Trophoblast cell (in vitro differentiated cells and primary cell): ENCODE data around the gene ALDOC.

Source experiments
- DNase-seq, 2 donors: peaks; one replicate each; pipeline ENCODE4 v3.0.0-alpha.2; 2016
- H2AFZ ChIP-seq: 2 replicates; pipeline ENCODE4 v1.6.1; 2013; ENCODE audit warnings: low read length, moderate library complexity, mild to moderate bottlenecking; ENCODE audit not compliant: insufficient read depth, poor library complexity
- H2AK5ac ChIP-seq: 2 replicates; pipeline ENCODE4 v1.6.1; 2013; ENCODE audit warnings: mild to moderate bottlenecking, low read length
- H2BK120ac ChIP-seq: 2 replicates; pipeline ENCODE4 v1.6.1; 2013; ENCODE audit warnings: low read length, mild to moderate bottlenecking, moderate library complexity; ENCODE audit not compliant: insufficient read depth, poor library complexity
- H2BK12ac ChIP-seq: 2 replicates; pipeline ENCODE4 v1.6.1; 2013; ENCODE audit warnings: mild to moderate bottlenecking, low read length, moderate library complexity
- H2BK5ac ChIP-seq: 2 replicates; pipeline ENCODE4 v1.6.1; 2013; ENCODE audit warnings: low read length, low read depth, moderate library complexity, mild to moderate bottlenecking; ENCODE audit not compliant: poor library complexity
- H3K14ac ChIP-seq: 2 replicates; pipeline ENCODE4 v1.6.1; 2013; ENCODE audit warnings: mild to moderate bottlenecking, low read length
- H3K18ac ChIP-seq: 2 replicates; pipeline ENCODE4 v1.6.1; 2013; ENCODE audit warnings: mild to moderate bottlenecking, low read length
- H3K23ac ChIP-seq: 2 replicates; pipeline ENCODE4 v1.6.1; 2013; ENCODE audit warnings: low read length
- H3K27ac ChIP-seq: 2 replicates; pipeline ENCODE4 v1.5.1; 2013; ENCODE audit warnings: low read depth, mild to moderate bottlenecking, inconsistent platforms, low read length, moderate library complexity
- H3K27me3 ChIP-seq: 2 replicates; pipeline ENCODE4 v1.6.1; 2013; ENCODE audit warnings: inconsistent platforms, mild to moderate bottlenecking, low read length, moderate library complexity; ENCODE audit not compliant: insufficient read depth
- H3K36me3 ChIP-seq, 2 experiments: 1 replicate in 1 of 2; 2 replicates in 1 of 2; pipeline ENCODE4 v1.6.1; 2013; ENCODE audit warnings: low read length in 2 of 2, mild to moderate bottlenecking in 2 of 2, moderate library complexity in 1 of 2; ENCODE audit not compliant: insufficient read depth in 2 of 2, control insufficient read depth in 1 of 2
- H3K4ac ChIP-seq: 2 replicates; pipeline ENCODE4 v1.6.1; 2013; ENCODE audit warnings: low read depth, mild to moderate bottlenecking, low read length, moderate library complexity
- H3K4me1 ChIP-seq, 2 experiments: 1 replicate in 1 of 2; 2 replicates in 1 of 2; pipeline ENCODE4 v1.6.1; 2013; ENCODE audit warnings: low read length in 2 of 2, mild to moderate bottlenecking in 2 of 2, moderate library complexity in 1 of 2; ENCODE audit not compliant: insufficient read depth in 2 of 2, control insufficient read depth in 1 of 2
- H3K4me2 ChIP-seq: 2 replicates; pipeline ENCODE4 v1.6.1; 2013; ENCODE audit warnings: inconsistent platforms, mild to moderate bottlenecking, low read length, moderate library complexity
- H3K4me3 ChIP-seq: 2 replicates; pipeline ENCODE4 v1.5.1; 2013; ENCODE audit warnings: mild to moderate bottlenecking, low read depth, low read length, inconsistent platforms
- H3K79me1 ChIP-seq: one replicate; pipeline ENCODE4 v1.6.1; 2013; ENCODE audit warnings: low read length
- H3K79me2 ChIP-seq: 2 replicates; pipeline ENCODE4 v1.6.1; 2013; ENCODE audit warnings: low read length, mild to moderate bottlenecking; ENCODE audit not compliant: control insufficient read depth, insufficient read depth, poor library complexity
- H3K9ac ChIP-seq: 2 replicates; pipeline ENCODE4 v1.6.1; 2013; ENCODE audit warnings: mild to moderate bottlenecking, low read length
- H3K9me3 ChIP-seq: 2 replicates; pipeline ENCODE4 v1.6.1; 2013; ENCODE audit warnings: low read depth, mild to moderate bottlenecking, control low read depth, inconsistent platforms, low read length; ENCODE audit not compliant: insufficient read depth
- H4K12ac ChIP-seq: 2 replicates; pipeline ENCODE4 v1.6.1; 2013; ENCODE audit warnings: low read depth, mild to moderate bottlenecking, low read length, moderate library complexity
- H4K8ac ChIP-seq: 2 replicates; pipeline ENCODE4 v1.6.1; 2013; ENCODE audit warnings: low read depth, mild to moderate bottlenecking, low read length, moderate library complexity
- H4K91ac ChIP-seq: one replicate; pipeline ENCODE4 v1.6.1; 2013; ENCODE audit warnings: low read depth, mild to moderate bottlenecking, low read length, moderate library complexity
- WGBS: extraction: QIAGEN DNeasy Blood & Tissue Kit; methylation state at CpG from one replicate; pipeline ENCODE4 v1.1.7; 2013; ENCODE audit warnings: missing lambda C conversion rate; ENCODE audit not compliant: insufficient read length, insufficient coverage; ENCODE audit errors: extremely low coverage; 5-methylcytosine and 5-hydroxymethylcytosine counted together

ALDOC gene

DNA sequence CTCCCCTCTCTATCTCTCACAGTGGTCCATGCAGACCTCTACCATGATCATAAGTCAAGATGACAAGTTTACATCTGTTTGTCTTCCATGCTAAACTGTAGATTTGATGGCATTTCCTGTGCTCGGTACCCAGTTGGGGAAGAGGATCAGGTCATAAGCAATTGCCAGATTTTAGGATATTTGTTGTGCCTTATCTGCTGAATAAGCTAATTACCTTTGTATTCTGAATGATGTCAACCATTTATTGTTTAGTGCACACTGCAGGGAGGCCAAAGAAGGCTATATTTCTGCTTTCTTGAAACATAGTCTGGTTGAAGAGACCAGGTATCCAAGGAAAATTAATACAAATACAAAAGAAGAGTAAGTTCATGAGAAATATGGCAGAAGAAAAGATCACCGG is 5.8 kb upstream of the ALDOC start:
- Histone ChIP-seq H2AFZ (no peak overlapping the region), H4K91ac (no peak overlapping the region), H3K27me3 (no peaks in the 10 kb centered on the region), H3K79me1 (no peaks in the 10 kb centered on the region), H2BK120ac (no peak overlapping the region), H3K18ac (no peak overlapping the region), H3K4me3 (no peak overlapping the region), H4K8ac (no peak overlapping the region), H3K36me3 (peaks cover 40 to 68% of the 10 kb centered on the region in 2 experiments), H3K14ac (no peak overlapping the region), H3K27ac (no peak overlapping the region), H3K79me2 (no peaks in the 10 kb centered on the region), H2BK12ac (no peak overlapping the region), H2AK5ac (no peak overlapping the region), H3K23ac (no peak overlapping the region), H3K9ac (no peak overlapping the region), H3K9me3 (no peaks in the 10 kb centered on the region), H3K4ac (no peak overlapping the region), H3K4me1 (no peaks in the 10 kb centered on the region), H2BK5ac (no peak overlapping the region), H4K12ac (no peak overlapping the region), H3K4me2 (no peak overlapping the region)
- no peak for DNase-seq
- no CpG with 5 or more reads among the region's 2 CpGs for WGBS

DNA sequence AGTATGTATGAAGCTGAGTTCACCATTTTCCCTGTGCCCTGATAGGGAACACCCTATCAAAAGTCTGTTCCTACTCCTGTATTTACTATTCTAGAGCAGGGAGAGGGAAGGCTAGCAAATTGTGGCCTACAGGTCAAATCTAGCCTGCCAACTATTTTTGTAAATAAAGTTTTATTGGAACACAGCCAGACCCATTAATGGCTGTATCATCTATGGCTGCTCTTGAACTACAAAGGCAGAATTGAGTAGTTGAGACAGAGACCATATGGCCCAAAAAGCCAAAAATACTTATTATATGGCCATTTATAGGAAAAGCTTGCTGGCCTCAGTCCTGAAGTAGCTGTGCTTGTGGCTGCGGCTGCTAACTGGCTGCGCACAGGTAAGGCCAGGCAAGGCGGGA is 4.3 kb upstream of the ALDOC start:
- no peak overlapping the region for H2AFZ ChIP-seq
- no peak overlapping the region for H4K91ac ChIP-seq
- no peak for DNase-seq
- H4K12ac ChIP-seq, result no peak overlapping the region
- no peak overlapping the region for H3K27ac ChIP-seq
- H2BK5ac ChIP-seq, result no peak overlapping the region
- no peak overlapping the region for H3K23ac ChIP-seq
- peaks cover 4 to 5% of the 10 kb centered on the region in 2 experiments for H3K4me1 ChIP-seq
- H3K79me2 ChIP-seq, result no peaks in the 10 kb centered on the region
- no peak overlapping the region for H2BK12ac ChIP-seq
- H3K18ac ChIP-seq, result no peak overlapping the region
- no peaks in the 10 kb centered on the region for H3K27me3 ChIP-seq
- no peak overlapping the region for H3K14ac ChIP-seq
- H2BK120ac ChIP-seq, result no peak overlapping the region
- no peak overlapping the region for H3K9ac ChIP-seq
- WGBS, result no CpG with 5 or more reads among the region's 3 CpGs
- H4K8ac ChIP-seq, result no peak overlapping the region
- no peaks in the 10 kb centered on the region for H3K9me3 ChIP-seq
- H2AK5ac ChIP-seq, result no peak overlapping the region
- H3K36me3 ChIP-seq, result peaks cover 38 to 64% of the 10 kb centered on the region in 2 experiments
- H3K4me3 ChIP-seq, result no peak overlapping the region
- H3K4me2 ChIP-seq, result no peak overlapping the region
- H3K79me1 ChIP-seq, result peaks cover 2% of the 10 kb centered on the region
- no peak overlapping the region for H3K4ac ChIP-seq

- H3K27ac ChIP-seq, result no peak overlapping the region
- no peak overlapping the region for H3K4ac ChIP-seq
- H3K36me3 ChIP-seq, result peaks cover 29 to 50% of the 10 kb centered on the region in 2 experiments
- no peak for DNase-seq
- H3K23ac ChIP-seq, result no peak overlapping the region
- no peak overlapping the region for H4K12ac ChIP-seq
- H3K14ac ChIP-seq, result no peak overlapping the region
- H2BK120ac ChIP-seq, result no peak overlapping the region
- H3K4me2 ChIP-seq, result no peak overlapping the region
- no peak overlapping the region for H4K91ac ChIP-seq
- H3K79me2 ChIP-seq, result no peaks in the 10 kb centered on the region
- no peaks in the 10 kb centered on the region for H3K27me3 ChIP-seq
- no peak overlapping the region for H2AK5ac ChIP-seq
- WGBS, result no CpG with 5 or more reads among the region's 4 CpGs
- H3K18ac ChIP-seq, result no peak overlapping the region
- no peak overlapping the region for H3K9ac ChIP-seq
- no peak overlapping the region for H2AFZ ChIP-seq
- no peak overlapping the region for H2BK5ac ChIP-seq
- H3K79me1 ChIP-seq, result peaks cover 2% of the 10 kb centered on the region
- no peak overlapping the region for H3K4me3 ChIP-seq
- H3K9me3 ChIP-seq, result no peaks in the 10 kb centered on the region
- no peak overlapping the region for H4K8ac ChIP-seq
- H2BK12ac ChIP-seq, result no peak overlapping the region
- peaks cover 4 to 5% of the 10 kb centered on the region in 2 experiments for H3K4me1 ChIP-seq
Observed at GRCh38 chr17:28579526-28579925, 2.8 kb upstream of the ALDOC start.

- H3K4ac ChIP-seq, result no peak overlapping the region
- H2BK12ac ChIP-seq, result no peak overlapping the region
- no peak overlapping the region for H2AK5ac ChIP-seq
Observed at GRCh38 chr17:28578246-28579195, 1.8 kb upstream of the ALDOC start.

More at GRCh38 chr17:28578246-28579195, 1.8 kb upstream of the ALDOC start:
- Histone ChIP-seq H2BK120ac (no peak overlapping the region), H3K79me2 (no peaks in the 10 kb centered on the region), H3K36me3 (peaks cover 21 to 40% of the 10 kb centered on the region in 2 experiments), H3K14ac (no peak overlapping the region), H3K79me1 (peaks cover 2% of the 10 kb centered on the region), H2AFZ (no peak overlapping the region), H3K23ac (no peak overlapping the region), H4K8ac (no peak overlapping the region), H3K18ac (no peak overlapping the region), H3K9ac (no peak overlapping the region), H3K4me1 (peaks cover 4 to 5% of the 10 kb centered on the region in 2 experiments), H2BK5ac (no peak overlapping the region), H4K91ac (no peak overlapping the region), H4K12ac (no peak overlapping the region), H3K4me2 (no peak overlapping the region), H3K27ac (no peak overlapping the region), H3K27me3 (no peaks in the 10 kb centered on the region), H3K4me3 (no peak overlapping the region), H3K9me3 (no peaks in the 10 kb centered on the region)
- DNase-seq, result no peak
- WGBS, result no CpG with 5 or more reads among the region's 8 CpGs
